WTC11 (cell line): Measurements from ENCODE around the gene GLYATL3.

ENCODE experiments used
- ATF6 ChIP-seq: sonication (generic); formaldehyde crosslinking; IDR thresholded peaks from 2 replicates; pipeline ENCODE4 v1.8.1; 2023; ENCODE audit warnings: mild to moderate bottlenecking, missing genetic modification reagents
- CREM ChIP-seq: sonication (generic); formaldehyde crosslinking; IDR thresholded peaks from 2 replicates; pipeline ENCODE4 v1.8.1; 2022; ENCODE audit warnings: mild to moderate bottlenecking, missing genetic modification reagents, moderate library complexity
- TP53 ChIP-seq: sonication (generic); formaldehyde crosslinking; IDR thresholded peaks from 2 replicates; pipeline ENCODE4 v1.8.1; 2023; ENCODE audit warnings: mild to moderate bottlenecking, missing genetic modification reagents
- ZNF121 ChIP-seq: sonication (generic); formaldehyde crosslinking; IDR thresholded peaks from 2 replicates; pipeline ENCODE4 v1.8.0; 2023; ENCODE audit warnings: missing genetic modification reagents
- ZNF317 ChIP-seq: sonication (generic); formaldehyde crosslinking; IDR thresholded peaks from 2 replicates; pipeline ENCODE4 v1.8.1; 2023; ENCODE audit warnings: low read depth, mild to moderate bottlenecking, moderate library complexity, missing genetic modification reagents, borderline replicate concordance
- ZNF512 ChIP-seq: sonication (generic); formaldehyde crosslinking; IDR thresholded peaks from 2 replicates; pipeline ENCODE4 v1.8.1; 2022; ENCODE audit warnings: missing genetic modification reagents, borderline replicate concordance
- TF ChIP-seq, protein P1 (sequence below): fragments of 200-600 bp; IDR thresholded peaks from 2 replicates; pipeline ENCODE4 v1.8.0; 2022; ENCODE audit warnings: antibody characterized with exemption
- TF ChIP-seq, protein P2 (sequence below): sonication (generic); formaldehyde crosslinking; IDR thresholded peaks from 2 replicates; pipeline ENCODE4 v1.8.0; 2022; ENCODE audit warnings: mild to moderate bottlenecking, missing genetic modification reagents
- TF ChIP-seq, protein P3 (sequence below): sonication (generic); formaldehyde crosslinking; IDR thresholded peaks from 2 replicates; pipeline ENCODE4 v1.8.1; 2022; ENCODE audit warnings: low read depth, missing genetic modification reagents, borderline replicate concordance

GRCh38 chr6:49462599-49462926 lies 37.2 kb upstream of the GLYATL3 start:
- TF ChIP-seq, protein P1, sequence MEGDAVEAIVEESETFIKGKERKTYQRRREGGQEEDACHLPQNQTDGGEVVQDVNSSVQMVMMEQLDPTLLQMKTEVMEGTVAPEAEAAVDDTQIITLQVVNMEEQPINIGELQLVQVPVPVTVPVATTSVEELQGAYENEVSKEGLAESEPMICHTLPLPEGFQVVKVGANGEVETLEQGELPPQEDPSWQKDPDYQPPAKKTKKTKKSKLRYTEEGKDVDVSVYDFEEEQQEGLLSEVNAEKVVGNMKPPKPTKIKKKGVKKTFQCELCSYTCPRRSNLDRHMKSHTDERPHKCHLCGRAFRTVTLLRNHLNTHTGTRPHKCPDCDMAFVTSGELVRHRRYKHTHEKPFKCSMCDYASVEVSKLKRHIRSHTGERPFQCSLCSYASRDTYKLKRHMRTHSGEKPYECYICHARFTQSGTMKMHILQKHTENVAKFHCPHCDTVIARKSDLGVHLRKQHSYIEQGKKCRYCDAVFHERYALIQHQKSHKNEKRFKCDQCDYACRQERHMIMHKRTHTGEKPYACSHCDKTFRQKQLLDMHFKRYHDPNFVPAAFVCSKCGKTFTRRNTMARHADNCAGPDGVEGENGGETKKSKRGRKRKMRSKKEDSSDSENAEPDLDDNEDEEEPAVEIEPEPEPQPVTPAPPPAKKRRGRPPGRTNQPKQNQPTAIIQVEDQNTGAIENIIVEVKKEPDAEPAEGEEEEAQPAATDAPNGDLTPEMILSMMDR = no peak
- TF ChIP-seq CREM (CRISPR knock-in tag) = no peak
- TF ChIP-seq, protein P2, sequence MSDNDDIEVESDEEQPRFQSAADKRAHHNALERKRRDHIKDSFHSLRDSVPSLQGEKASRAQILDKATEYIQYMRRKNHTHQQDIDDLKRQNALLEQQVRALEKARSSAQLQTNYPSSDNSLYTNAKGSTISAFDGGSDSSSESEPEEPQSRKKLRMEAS = no peak
- TF ChIP-seq ATF6 (CRISPR knock-in tag) = no peak
- TF ChIP-seq ZNF512 = no peak
- no peak for TF ChIP-seq ZNF317 (CRISPR knock-in tag)
- no peak for TF ChIP-seq TP53 (CRISPR knock-in tag)
- TF ChIP-seq, protein P3, sequence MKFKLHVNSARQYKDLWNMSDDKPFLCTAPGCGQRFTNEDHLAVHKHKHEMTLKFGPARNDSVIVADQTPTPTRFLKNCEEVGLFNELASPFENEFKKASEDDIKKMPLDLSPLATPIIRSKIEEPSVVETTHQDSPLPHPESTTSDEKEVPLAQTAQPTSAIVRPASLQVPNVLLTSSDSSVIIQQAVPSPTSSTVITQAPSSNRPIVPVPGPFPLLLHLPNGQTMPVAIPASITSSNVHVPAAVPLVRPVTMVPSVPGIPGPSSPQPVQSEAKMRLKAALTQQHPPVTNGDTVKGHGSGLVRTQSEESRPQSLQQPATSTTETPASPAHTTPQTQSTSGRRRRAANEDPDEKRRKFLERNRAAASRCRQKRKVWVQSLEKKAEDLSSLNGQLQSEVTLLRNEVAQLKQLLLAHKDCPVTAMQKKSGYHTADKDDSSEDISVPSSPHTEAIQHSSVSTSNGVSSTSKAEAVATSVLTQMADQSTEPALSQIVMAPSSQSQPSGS (CRISPR knock-in tag) = no peak
- no peak for TF ChIP-seq ZNF121 (CRISPR knock-in tag)
